Motor neuron (in vitro differentiated cells): ENCODE results near the gene FAM216B. TPM values are rescaled to one million over a fixed set of nuclear protein-coding genes. Genes with fewer than 3 reads are reported as not detected.
A peak's percentile ranks its signal among the peaks of the same experiment; 100 is the strongest.
"Not testable (repeated sequence)": the region's sequence is repeated elsewhere in the genome, so short reads cannot be mapped to it uniquely, and the experiment has no call there.

ENCODE experiments used
- ATAC-seq, 8 experiments: fragments of 200-7000 bp; cut with Tn5 transposase; replicated peaks in 6 of 8; 2 replicates each; pipeline ENCODE4 v1.8.0; 2021; ENCODE audit warnings: mild to moderate bottlenecking in 8 of 8, moderate library complexity in 8 of 8
- H3K27ac ChIP-seq, 2 donors: fragments of 250-450 bp; sonication (Bioruptor Pico); 2 replicates each; pipeline ENCODE4 v1.9.0; 2021; ENCODE audit warnings: antibody characterized with exemption in 2 of 2, mild to moderate bottlenecking in 2 of 2, moderate library complexity in 1 of 2
- H3K4me1 ChIP-seq, 2 donors: fragments of 250-450 bp; sonication (Bioruptor Pico); replicated peaks in 1 of 2; 2 replicates each; pipeline ENCODE4 v1.6.1; 2021; ENCODE audit warnings: antibody characterized with exemption in 2 of 2, mild to moderate bottlenecking in 2 of 2, moderate library complexity in 1 of 2
- H3K4me3 ChIP-seq, 5 donors: fragments of 250-450 bp; sonication (Bioruptor Pico); 2 replicates each; pipeline ENCODE4 v1.9.0; 2021; ENCODE audit warnings: antibody characterized with exemption in 5 of 5, mild to moderate bottlenecking in 5 of 5, moderate library complexity in 4 of 5
- WGBS, 10 experiments: fragments of 450-650 bp; shearing (Covaris generic); methylation state at CpG; one replicate each; pipeline ENCODE4 v1.0.0; 2022; 5-methylcytosine and 5-hydroxymethylcytosine counted together
- in situ Hi-C, 9 experiments: fragments of 400-800 bp; cut with MboI; loops; one replicate each; pipeline ENCODE4 v1.15.0; 2021; ENCODE audit warnings: low sequenced_read_pairs in 9 of 9, low pct_unique_long_range_greater_than_20kb in 2 of 9; ENCODE audit not compliant: unreplicated experiment in 9 of 9
- total RNA-seq, 8 experiments: library from RNA; unstranded; fragments of 300-600 nt; gene quantifications; 2 replicates each; pipeline versions ENCODE4 v1.2.3 to v1.2.4, GENCODE V29; 2022

FAM216B gene
- total RNA-seq, 8 experiments from 2014 or later = 0.05 to 11.5 (median 0.17) TPM; not detected in 1

DNA sequence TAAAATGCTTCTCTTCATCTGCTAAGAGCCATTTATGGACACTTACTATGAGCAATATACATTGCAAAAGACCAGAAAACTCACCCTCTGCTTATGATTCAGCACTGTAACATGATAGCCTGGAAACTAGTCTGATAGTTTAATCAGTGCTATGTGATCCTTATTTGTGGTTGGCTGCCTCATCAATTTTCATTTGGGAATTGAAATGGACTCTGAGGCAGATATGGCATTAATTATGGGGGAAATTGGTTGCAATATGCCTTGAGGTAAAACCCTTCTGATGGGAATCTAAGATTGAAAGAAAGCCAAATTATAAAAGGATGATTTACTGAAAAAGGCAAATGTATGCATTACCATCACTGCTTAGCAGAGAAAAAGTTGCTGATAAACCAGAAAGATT, 33.5 kb downstream of the FAM216B start:
- H3K27ac ChIP-seq = no peak overlapping the region
- ATAC-seq = peak in 6 of 8 experiments; percentile 41 to 93 (median 78)
- in situ Hi-C loops = no loop called here
- peaks cover 0 to 8% of the 10 kb centered on the region in 2 donors for H3K4me1 ChIP-seq
- H3K4me3 ChIP-seq = no peak overlapping the region

DNA sequence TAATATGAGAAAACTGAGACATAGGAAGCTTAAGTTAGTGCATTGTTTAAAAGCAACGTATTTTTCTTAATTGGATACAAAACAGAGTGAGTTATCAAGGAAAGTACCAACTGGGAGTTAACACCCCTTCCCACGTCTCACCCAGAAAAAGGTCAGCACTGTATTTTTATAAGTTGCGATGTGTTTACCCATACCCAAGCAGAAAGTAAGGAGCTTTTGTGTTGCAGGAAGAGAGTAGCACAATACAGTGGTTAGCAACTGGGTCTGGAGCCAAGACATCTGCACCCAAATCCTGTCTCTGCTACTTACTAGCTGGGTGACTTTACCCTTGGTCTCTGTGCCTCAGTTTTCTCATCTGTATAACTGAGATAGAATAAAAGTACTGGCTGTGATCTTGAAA, 34.3 kb downstream of the FAM216B start:
- Histone ChIP-seq H3K4me3 (no peak overlapping the region), H3K27ac (no peak overlapping the region), H3K4me1 (peaks cover 0 to 8% of the 10 kb centered on the region in 2 donors)
- in situ Hi-C loops = no loop called here
- ATAC-seq = no peak
- 33 to 100% (median 76%) methylated on average over 1 to 3 of the region's 3 CpGs; no CpG with 5 or more reads in 4 of the 10 experiments for WGBS, 10 experiments

DNA sequence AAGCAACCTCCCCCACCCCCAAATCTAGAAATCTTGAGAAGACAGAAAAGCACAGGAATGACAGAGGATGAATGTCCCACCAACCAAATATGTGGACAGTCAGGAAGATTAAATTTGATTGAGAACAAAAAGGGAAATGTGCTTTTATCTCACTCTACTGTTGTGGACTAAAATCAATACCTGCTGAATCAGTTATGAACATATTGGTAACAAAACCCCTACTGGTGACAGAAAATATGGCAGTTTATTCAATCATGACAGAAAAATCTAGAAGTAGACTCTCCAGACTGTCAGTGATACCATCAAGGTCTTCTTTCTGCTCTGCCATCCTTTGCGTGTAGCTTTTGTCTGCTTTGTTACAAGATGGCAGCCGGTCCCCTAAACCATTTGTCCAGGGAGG, 35.2 kb downstream of the FAM216B start:
- Histone ChIP-seq H3K4me1 (peaks cover 0 to 8% of the 10 kb centered on the region in 2 donors), H3K27ac (no peak overlapping the region), H3K4me3 (no peak overlapping the region)
- in situ Hi-C loops = no loop called here
- 78 to 95% (median 91%) methylated on average over 1 to 2 of the region's 2 CpGs; no CpG with 5 or more reads in 4 of the 10 experiments for WGBS, 10 experiments
- no peak for ATAC-seq

DNA sequence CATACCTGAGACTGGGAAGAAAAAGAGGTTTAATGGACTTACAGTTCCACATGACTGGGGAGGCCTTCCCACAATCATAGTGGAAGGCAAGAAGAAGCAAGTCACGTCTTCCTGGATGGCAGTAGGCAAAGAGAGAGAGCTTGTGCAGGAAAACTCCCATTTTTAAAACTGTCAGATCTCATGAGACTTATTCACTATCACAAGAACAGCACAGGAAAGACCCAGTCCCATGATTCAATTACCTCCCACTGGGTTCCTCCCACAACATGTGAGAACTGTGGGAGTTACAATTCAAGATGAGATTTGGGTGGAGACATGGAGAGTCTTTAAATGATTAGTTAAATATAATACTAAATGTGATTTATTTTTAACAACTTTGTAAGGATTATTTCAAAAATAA, 38.3 kb downstream of the FAM216B start:
- H3K4me1 ChIP-seq, H3K27ac ChIP-seq, in situ Hi-C loops, H3K4me3 ChIP-seq: not testable (repeated sequence)
- 50 to 100% (median 90%) methylated on average over 1 of the region's 1 CpG; no CpG with 5 or more reads in 3 of the 10 experiments for WGBS, 10 experiments
- peak in 1 of 8 experiments; percentile 21 for ATAC-seq

DNA sequence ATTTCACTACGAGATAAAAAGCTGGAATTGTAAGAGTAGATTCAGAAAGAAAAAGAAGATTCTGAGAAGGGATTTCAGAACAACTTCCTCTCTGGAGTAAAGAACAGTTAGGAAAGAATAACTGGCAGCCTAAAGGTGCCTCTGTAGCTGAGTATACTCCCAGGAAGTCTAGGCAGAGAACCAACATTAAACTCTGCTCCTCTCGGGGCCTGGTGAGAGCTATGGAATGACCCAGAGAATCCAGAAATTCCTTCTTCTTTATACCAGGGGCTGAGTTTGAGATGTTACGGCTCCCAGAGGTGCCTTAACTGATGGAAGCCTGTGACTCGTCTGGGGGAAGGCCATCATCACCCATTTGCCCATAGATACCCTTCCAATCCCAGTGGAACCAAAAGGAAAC, 39.1 kb downstream of the FAM216B start:
- Histone ChIP-seq H3K4me3 (no peak overlapping the region), H3K27ac (no peak overlapping the region), H3K4me1 (no peaks in the 10 kb centered on the region)
- 24 to 90% (median 57%) methylated on average over 2 to 3 of the region's 4 CpGs; no CpG with 5 or more reads in 2 of the 10 experiments for WGBS, 10 experiments
- no peak for ATAC-seq
- in situ Hi-C loops = no loop called here

DNA sequence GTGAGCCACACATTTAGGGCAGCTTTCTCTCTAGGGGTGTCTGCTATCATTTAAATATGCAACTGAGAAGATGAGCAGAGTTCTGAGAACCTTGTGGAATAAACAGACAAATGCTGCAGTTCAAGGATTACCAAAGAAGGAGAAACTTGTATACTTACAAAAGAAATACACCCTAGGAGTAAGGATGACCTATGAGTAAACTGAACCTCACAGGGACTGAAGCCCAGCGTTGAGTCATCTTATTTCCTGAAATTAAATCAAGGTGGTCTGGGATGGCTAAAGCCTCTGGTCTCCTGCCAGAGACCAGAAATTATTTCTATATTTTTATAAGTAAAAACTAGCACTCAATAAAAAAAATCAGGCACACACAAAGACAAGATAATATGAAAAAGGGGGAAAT, 40.1 kb downstream of the FAM216B start:
- H3K4me3 ChIP-seq = no peak overlapping the region
- in situ Hi-C loops = no loop called here
- 0 to 100% (median 75%) methylated on average over 1 of the region's 1 CpG; no CpG with 5 or more reads in 5 of the 10 experiments for WGBS, 10 experiments
- H3K27ac ChIP-seq = no peak overlapping the region
- H3K4me1 ChIP-seq = no peaks in the 10 kb centered on the region
- peak in 1 of 8 experiments; percentile 22 for ATAC-seq

DNA sequence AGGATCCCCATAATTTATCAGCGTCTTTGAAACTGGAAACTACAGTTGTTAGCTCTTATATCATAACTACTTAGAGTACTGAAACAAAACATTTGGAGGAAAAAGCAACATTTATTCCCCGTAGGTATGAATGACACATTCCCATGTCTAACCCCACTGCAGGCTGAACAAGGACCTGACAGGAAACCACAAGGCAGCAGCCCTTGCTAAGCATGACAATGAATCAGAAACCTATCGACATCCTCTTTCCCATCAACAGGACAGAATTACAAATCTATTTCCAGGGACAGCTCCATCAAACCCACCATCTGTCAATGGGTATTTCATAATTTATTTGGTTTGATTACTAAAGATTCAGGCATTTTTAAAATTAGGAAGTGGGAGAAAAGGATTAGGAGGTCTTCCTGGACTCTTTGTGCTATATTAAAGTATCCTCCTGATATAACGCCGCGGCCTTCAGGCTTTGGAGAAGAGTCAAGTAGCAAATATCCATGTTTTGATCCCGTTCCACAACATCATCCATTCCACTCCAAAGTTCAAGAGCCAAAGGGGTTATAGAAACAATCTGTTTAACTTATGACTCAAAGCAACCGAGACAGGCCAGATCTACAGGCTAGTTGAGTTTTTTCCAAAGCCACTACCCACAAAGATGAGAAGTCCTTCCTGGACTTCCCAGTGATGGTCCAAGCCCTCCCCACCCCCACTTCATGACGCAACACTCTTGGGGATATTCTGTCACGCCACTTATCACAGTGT, 51.1 kb downstream of the FAM216B start:
- Histone ChIP-seq H3K27ac (no peak overlapping the region), H3K4me1 (peaks cover 10 to 25% of the 10 kb centered on the region in 2 donors), H3K4me3 (no peak overlapping the region)
- 3 to 100% (median 76%) methylated on average over 1 to 10 of the region's 10 CpGs for WGBS, 10 experiments
- ATAC-seq = peak in 2 of 8 experiments; percentile 18 to 58
- in situ Hi-C loops = no loop called here

DNA sequence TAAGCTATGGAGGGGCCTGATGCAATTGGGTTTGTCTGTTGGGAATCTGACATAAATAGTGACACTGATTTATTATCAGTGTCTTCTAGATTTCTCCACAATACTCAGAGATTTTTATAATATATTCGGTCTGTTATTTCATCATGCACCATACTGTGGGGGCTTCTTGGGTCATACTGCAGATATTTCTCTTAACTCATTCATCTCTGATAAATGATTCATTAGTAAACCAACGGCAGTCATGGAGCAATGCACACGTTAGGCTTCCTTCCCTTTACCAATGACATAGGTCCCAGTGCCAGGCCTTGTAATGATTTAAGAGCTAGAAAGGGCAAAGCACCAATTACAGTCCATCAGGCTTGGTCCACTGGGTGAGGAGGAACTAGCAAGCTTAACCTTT, 53.6 kb downstream of the FAM216B start:
- 38 to 80% (median 69%) methylated on average over 1 to 3 of the region's 3 CpGs; no CpG with 5 or more reads in 2 of the 10 experiments for WGBS, 10 experiments
- Histone ChIP-seq H3K27ac (peak overlapping the region in 1 of 2 donors; percentile 47), H3K4me3 (no peak overlapping the region), H3K4me1 (peaks cover 10 to 38% of the 10 kb centered on the region in 2 donors)
- ATAC-seq = peak in 5 of 8 experiments; percentile 18 to 65 (median 27)
- in situ Hi-C loops = no loop called here

DNA sequence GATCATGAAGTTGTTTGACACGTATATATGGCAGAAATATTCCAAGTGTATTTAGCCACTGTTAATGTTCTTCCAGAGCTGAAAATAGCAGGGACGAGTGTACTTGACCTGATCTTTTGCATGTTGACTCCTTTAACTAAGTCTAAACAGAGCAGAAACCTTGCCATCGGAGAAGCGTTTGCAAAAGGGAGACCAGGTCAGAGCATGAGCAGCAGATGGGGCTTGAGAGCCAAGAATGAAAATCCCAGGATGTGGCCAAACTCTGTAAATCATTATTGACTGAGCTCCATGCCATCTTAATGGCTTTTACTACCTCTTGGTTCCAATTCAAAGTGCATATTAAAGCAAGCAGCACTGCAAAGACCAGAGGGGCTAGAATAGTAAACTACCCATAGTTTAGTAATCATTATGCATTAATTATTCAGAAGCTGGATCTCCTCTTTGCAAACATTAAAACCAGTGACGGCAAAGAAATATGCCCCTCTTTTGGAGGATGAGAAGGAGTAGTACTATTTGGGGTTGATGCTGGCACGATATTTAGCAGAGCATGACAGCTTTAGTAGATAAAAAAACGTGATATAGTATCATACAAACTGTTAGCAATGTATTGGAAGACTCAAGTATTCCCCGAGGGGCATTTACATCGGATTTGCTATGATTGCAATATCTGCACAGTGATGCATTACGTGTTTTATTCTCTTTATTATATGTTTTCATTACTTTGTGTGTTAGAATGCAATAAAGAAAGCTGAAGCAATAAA, 55.7 kb downstream of the FAM216B start:
- in situ Hi-C loops = no loop called here
- 9 to 68% (median 48%) methylated on average over 3 to 10 of the region's 10 CpGs for WGBS, 10 experiments
- Histone ChIP-seq H3K27ac (peak overlapping the region in 1 of 2 donors; percentile 16), H3K4me3 (no peak overlapping the region), H3K4me1 (peaks cover 10 to 38% of the 10 kb centered on the region in 2 donors)
- peak; percentile 65 to 87 (median 78) for ATAC-seq

Other genes starting within 250 kb of the FAM216B start
- under 1 TPM in 5 of 8 experiments, not detected in 3; 0.16 to 0.50 (median 0.28) TPM for gene TNFSF11, start 207.4 kb upstream of the FAM216B start, total RNA-seq
- 1 to 10 TPM in 3 of 8 experiments, under 1 TPM in 5; 0.05 to 8.8 (median 0.40) TPM for gene EPSTI1, start 210.7 kb downstream of the FAM216B start, total RNA-seq
- 10 to 100 TPM in 2 of 8 experiments, 1 to 10 TPM in 3, under 1 TPM in 3; 0.13 to 14.4 (median 1.9) TPM for gene DNAJC15, start 242.0 kb downstream of the FAM216B start, total RNA-seq